GM12872 (cell line): Measurements from ENCODE around the gene EMC8.

Experiments used
- CTCF ChIP-seq: IDR thresholded peaks from 3 replicates; pipeline ENCODE4 v1.5.1; 2011; ENCODE audit warnings: low read depth, mild to moderate bottlenecking, low read length, moderate library complexity; ENCODE audit not compliant: insufficient read depth

Gene EMC8

GRCh38 chr16:85819245-85819644 is 19.9 kb upstream of the EMC8 start:
- peak; percentile 92 for TF ChIP-seq CTCF

- TF ChIP-seq CTCF: no peak
Measured at GRCh38 chr16:85816159-85816558, 16.8 kb upstream of the EMC8 start.

DNA sequence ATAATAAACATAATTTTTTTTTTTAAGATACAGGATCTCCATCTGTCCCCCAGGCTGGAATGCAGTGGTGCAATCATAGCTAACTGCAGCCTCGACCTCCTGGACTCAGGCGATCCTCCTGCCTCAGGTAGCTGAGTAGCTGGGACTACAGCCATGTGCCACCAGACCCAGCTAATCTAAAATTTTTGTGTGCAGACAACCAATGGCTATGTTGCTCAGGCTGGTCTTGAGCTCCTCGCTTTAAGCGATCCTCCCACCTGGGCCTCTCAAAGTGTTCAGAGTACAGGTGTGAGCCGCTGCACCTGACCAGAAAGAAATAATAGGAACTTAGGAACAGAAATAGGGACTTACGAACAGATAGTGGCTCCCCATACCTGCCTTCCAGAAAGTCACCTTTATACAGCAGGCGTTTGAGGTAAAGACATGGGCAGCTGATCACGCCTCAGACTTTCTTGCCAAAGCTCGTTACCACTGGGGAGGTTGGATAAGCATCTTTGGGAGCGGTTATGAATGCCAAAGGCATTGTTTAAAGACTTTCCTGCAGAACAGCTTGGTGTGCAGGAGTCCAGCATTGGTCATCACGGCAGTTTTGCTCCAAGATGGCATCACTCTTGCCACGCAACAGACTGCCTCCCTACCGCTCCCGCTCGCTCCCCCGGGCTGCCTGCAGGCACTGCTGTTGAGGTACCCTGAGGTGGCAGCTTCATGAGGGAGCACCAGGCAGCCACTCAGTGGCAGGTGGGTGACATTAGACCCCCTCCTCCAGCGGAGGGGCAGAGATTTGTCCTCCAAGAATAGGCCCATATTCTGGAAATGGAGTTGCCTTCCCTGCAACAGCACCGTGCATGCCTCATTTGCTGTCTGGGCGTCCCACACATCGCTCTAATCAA is 13.7 kb upstream of the EMC8 start:
- TF ChIP-seq CTCF: no peak

DNA sequence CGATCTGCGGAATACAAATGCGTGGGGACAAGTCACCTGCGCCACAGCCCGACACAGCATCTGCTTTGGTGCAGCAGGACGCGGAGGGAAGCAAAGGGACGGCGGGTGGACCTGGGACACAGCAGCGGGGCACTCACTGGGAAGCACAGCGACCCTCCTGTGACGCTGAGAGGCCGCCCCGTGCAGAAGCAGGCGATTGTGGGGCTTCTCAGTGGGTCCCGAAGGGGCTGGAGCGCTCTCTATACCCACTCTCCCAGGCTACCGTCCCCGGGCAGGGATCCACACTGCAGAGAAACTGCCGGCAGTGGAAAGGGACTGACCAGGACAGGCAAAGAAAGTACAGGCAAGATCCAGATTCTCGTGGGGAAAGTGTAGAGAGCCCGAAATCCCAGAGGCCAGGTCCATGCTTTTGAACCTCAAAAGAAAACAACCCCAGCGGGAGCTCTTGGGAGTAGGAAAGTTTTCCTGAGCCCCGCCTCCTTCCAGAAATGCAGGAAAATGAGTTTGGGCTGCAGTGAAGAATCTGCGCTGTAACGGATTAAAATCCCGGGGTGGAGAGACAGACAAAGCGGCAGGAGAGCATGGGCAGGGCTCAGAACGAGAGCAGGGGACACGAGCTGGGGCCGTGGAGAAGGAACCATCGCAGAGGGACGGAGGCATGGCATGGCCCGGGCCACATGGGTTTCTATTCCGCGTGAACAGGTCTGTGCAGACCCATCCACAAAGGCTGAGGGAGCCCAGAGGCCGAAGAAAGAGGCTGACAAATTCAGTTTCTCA is 12.9 kb upstream of the EMC8 start:
- no peak for TF ChIP-seq CTCF

DNA sequence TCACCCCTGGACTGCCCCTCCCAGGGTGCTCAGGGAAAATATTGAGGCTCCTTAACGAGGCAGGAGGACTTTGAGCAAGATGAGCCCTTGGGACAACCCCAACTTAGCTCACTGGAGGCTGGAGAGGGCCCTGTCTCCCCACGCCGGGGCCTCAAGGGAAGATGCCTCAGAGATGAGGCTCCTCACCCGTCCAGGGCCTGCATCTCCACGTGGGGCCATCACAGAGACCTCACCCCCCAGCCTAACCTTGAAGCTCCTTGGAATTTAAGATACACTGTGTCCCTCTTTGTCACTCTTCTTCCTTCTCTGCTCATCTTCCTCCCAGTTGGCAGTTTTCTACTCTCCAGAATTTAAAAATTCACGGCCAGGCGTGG is 11.4 kb upstream of the EMC8 start:
- no peak for TF ChIP-seq CTCF

- no peak for TF ChIP-seq CTCF
Measured at GRCh38 chr16:85810097-85810741, 10.9 kb upstream of the EMC8 start.

DNA sequence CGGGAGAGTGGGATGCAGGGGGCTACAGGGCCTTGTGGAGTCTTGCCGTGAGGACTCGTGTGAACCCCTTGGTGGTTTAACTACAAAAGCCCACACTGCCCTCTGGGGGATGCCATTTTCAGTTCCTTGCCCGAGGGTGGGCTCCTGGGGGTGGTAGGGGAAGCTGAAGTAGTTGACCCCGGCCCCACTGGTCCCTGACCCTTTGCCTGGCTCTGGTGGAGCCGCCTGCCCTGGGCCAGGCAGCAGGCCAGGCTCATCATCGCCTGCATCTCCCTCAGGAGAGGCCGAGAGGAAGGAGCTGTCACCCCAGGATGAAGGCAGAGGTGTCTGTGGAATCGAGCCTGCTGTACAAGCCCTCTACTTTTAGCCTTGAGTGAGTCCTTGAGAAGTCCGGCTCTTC is 10.3 kb upstream of the EMC8 start:
- TF ChIP-seq CTCF: 0 out of 3 replicates have a peak, but pooled peaks have one; percentile 5
